ENCODE data around the gene TMEM35A. TPM values are rescaled to one million over a fixed set of nuclear protein-coding genes. Genes with fewer than 3 reads are reported as not detected.
A peak's percentile ranks its signal among the peaks of the same experiment; 100 is the strongest.
"Not testable (repeated sequence)": the region's sequence is repeated elsewhere in the genome, so short reads cannot be mapped to it uniquely, and the experiment has no call there.

The TMEM35A gene
- total RNA-seq: not detected

GRCh38 chrX:101078716-101079598 lies at the start of gene TMEM35A:
Gene TMEM35A (plus strand): TSS chrX:101078879. CDS start chrX:101079003, 124 bp downstream.
- DNase-seq (ENCODE audit: low read depth in 2 of 3, low spot score in 2 of 3): no peak

DNA sequence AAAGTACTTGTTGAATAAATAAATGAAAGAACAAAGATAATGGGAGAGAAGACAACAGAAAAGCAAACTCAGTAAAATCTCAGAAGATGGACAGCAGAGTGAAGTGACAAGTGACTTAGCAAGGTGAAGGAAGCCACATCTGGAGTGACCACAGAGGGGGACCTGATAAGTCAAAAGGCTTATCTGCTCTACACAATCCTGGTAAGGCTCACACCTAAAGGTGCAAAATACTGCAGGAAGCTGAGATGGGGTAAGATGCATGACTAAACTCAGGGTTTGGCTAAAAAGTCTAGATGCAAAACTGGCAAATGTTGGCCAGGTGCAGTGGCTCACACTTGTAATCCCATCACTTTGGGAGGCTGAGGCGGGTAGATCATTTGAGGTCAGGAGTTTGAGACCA lies 49.0 kb upstream of the TMEM35A start:
- no peak for DNase-seq (ENCODE audit: low read depth in 2 of 3, low spot score in 2 of 3)

DNA sequence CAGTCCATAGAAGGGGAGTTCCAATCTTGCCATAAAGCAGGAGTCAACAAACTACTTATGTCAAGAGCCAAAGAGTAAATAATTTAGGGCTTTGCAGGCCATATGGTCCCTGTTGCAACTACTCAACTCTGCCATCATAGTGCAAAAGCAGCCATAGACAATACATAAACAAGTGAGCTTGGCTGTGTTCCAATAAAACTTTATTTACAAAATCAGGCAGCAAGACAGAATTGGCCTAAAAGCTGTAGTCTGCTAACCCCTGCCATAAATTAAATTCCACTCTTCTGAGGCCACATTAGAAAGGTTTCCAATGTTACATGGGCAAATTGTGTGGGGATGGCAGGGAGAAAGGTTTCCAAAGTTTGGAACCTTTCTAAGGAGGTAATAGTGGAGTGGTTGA lies 41.4 kb upstream of the TMEM35A start:
- no peak for DNase-seq (ENCODE audit: low read depth in 2 of 3, low spot score in 2 of 3)

DNA sequence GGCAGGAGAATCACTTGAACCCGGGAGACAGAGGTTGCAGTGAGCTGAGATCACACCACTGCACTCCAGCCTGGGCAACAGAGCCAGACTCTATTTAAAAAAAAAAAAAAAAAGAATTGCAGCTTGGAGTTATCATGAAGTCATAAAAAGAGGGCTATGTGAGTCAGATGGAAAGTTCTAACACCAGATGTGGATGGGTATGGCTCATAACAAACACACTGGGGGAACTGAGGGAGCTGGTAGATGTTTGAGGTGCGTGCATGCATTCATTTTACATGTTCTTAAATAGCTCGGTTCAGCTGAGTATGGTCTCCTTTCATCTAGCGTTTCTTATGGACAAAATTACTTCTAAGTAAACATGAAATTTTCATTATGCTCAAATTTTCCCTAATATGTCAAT lies 38.5 kb upstream of the TMEM35A start:
- no peak for DNase-seq (ENCODE audit: low read depth in 2 of 3, low spot score in 2 of 3)

DNA sequence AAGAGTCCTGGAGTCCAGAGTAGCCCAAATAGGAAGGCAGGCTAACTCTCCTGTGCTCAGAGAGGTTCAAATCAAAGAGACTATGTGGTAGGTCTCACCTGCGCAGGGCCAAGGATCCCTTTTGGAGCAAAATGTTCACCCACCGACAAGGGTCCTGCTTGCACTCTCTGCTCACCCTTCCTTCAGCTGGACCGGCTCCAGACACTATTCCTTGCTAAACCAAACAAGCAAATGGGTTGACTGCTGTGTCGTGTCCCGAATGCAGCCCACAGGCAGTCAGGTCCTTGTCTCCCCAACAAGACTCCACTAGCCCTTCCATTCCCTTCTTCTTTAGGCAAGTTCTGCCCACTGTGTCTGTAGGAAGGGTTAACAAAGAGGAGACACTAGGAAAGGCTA lies 27.5 kb upstream of the TMEM35A start:
- peak in 1 of 3 donors; percentile 9 for DNase-seq (ENCODE audit: low read depth in 2 of 3, low spot score in 2 of 3)

DNA sequence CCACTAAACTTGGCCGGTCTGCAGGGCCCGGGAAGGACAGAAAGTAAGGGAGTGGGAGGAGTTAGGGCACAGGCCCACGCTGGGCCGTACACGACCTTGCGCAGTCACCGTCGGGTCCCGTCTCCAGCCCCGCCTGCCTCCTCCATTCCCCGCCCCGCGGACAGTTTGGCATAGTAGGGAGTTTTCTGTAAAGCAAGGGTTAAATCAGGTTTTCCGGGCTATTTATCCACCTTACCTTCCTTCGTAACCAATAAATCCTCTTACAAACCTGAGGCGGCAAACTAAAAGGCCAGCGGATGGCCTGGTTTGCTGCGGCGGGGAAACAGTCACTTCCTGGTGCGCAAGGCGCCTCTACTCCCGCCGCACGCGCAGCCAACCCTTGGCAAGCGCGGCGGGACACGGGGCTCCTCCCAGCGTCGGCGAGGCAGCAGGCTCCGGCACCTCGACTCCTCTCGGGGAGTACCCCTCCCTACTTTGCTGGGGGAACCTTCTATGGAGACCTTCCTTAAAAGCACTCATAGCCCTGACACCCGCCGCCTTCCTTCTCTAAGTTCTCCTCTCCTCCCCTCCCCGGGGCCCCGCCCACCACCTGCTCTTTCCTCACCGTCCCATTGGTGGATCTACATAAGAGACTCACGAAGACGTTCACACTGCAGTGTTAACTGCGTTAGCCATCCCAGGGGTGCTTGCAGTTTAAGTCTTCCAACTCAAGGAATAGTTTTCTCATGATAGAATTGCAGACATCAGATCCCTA lies 27.0 kb upstream of the TMEM35A start, which contains the start of gene TRMT2B:
Gene TRMT2B, minus strand, starts transcription at position 563 of the 754 bp plus-strand sequence. CDS start 9,822 bp downstream, outside the sequence.
- peak; percentile 48 to 92 (median 85) for DNase-seq (ENCODE audit: low read depth in 2 of 3, low spot score in 2 of 3)

DNA sequence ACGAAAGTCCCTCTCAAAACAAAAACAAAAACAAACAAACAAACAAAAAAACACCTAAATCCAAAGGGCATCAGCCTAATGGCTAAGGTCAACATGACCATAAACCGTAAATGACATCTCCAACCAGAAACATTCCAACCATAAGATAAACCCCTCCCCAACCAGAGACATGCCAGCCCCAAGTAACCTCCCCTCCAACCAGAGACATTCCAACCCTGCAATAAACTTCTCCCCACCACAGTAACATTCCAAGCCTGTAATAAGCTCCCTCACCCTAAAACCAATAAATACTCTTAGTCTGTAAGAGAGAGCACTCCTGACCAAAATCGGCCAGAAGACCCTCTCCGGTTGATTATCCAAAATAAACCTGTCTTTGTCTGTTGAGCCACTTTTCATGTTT lies 22.1 kb upstream of the TMEM35A start:
- DNase-seq (ENCODE audit: low read depth in 2 of 3, low spot score in 2 of 3): not testable (repeated sequence)

- DNase-seq (ENCODE audit: low read depth in 2 of 3, low spot score in 2 of 3): peak in 2 of 3 donors; percentile 11 to 12
These were observed 21.5 kb upstream of the TMEM35A start for GRCh38 chrX:101057093-101057714.

DNA sequence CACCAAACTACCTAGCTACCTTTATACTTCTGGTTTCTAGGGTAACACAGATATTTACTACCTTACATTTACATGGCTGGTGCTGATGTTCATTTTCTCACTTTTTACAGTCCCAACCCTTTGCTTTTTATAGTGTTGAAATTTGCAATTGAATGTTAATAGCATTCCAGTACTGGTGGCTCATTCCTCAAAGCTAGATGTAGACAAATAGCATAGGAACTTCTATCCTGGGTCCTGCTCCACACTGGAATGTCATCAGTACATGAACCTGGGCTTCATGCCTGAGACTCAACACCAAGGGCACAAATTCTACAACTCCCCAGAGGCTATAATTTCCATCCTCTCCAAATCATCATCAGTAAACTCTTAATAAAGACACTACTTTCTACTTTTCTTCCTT lies 16.5 kb upstream of the TMEM35A start:
- no peak for DNase-seq (ENCODE audit: low read depth in 2 of 3, low spot score in 2 of 3)

- DNase-seq (ENCODE audit: low read depth in 2 of 3, low spot score in 2 of 3): no peak
These were observed 7.1 kb upstream of the TMEM35A start for GRCh38 chrX:101071582-101071981.

DNA sequence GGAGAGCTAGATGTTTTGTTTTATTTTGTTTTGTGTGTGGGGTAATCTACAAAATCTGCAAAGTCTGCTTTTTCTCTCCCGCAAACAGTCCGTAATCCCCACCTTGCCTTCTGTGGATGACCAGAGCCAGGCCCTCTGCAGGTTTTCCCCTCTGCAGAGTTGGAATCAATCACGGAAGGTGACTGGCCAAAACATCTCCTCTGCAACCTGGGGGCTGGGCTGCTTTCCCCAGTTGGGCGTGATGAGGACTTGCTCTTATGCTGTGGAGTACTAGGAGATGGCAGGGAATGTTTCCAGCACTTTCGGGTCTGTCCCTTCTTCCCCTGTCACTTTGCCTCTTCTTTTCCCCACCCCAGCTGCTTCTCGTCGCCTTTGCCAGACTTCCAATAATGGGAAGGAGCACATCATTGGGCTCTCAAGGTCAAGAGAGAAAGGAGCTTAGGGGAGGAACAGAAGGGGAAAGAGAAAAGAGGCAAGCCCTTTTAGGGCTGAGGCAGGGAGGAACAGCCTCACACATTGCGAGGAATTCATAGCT lies 1.1 kb downstream of the TMEM35A start:
- DNase-seq (ENCODE audit: low read depth in 2 of 3, low spot score in 2 of 3): no peak

- no peak for DNase-seq (ENCODE audit: low read depth in 2 of 3, low spot score in 2 of 3)
These were observed 1.8 kb downstream of the TMEM35A start for GRCh38 chrX:101080326-101081124.

GRCh38 chrX:101081231-101081630 lies 2.6 kb downstream of the TMEM35A start:
- no peak for DNase-seq (ENCODE audit: low read depth in 2 of 3, low spot score in 2 of 3)

DNA sequence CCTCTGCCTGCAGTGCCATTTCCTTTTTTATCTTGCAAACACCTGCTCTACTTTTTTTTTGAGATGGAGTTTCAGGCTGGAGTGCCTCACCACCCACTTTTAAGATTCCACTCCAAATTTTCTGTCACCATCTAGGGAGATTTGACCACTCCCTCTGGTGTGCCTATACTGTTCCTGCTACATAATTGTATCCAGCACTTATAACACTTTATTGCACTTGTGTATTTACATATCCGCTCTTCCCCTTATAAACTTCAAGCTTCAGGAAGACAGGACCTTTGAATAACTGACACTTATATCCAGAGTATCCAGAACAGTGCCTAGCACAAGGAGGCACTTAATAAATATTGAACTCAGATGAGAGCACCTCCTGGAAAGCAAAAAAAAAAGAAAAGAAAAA lies 13.1 kb downstream of the TMEM35A start:
- no peak for DNase-seq (ENCODE audit: low read depth in 2 of 3, low spot score in 2 of 3)

- DNase-seq (ENCODE audit: low read depth in 2 of 3, low spot score in 2 of 3): peak; percentile 74 to 94 (median 91)
These were observed 19.1 kb downstream of the TMEM35A start, which contains the start of gene CENPI for GRCh38 chrX:101097546-101098453. Gene CENPI (plus strand): TSS chrX:101098204. CDS start chrX:101101071, 2,867 bp downstream.

GRCh38 chrX:101108284-101108683 lies 29.6 kb downstream of the TMEM35A start:
- DNase-seq (ENCODE audit: low read depth in 2 of 3, low spot score in 2 of 3): no peak

- DNase-seq (ENCODE audit: low read depth in 2 of 3, low spot score in 2 of 3): no peak
These were observed 39.0 kb downstream of the TMEM35A start for GRCh38 chrX:101117701-101118100.

GRCh38 chrX:101136235-101136634 lies 57.6 kb downstream of the TMEM35A start:
- DNase-seq (ENCODE audit: low read depth in 2 of 3, low spot score in 2 of 3): no peak
